Activated naive CD4-positive, alpha-beta T cell treated with anti-CD3 and anti-CD28 coated beads, Interleukin-2, amount 50 U/mL, for 72 hours (primary cell): ENCODE data around the gene SCRN2. TPM values are rescaled to one million over a fixed set of nuclear protein-coding genes. Genes with fewer than 3 reads are reported as not detected.
A peak's percentile ranks its signal among the peaks of the same experiment; 100 is the strongest.

ENCODE experiments used
- ATAC-seq, 2 donors: fragments of 150-1000 bp; cut with Tn5 transposase; 2 replicates each; pipeline ENCODE4 v1.10.0; 2021; ENCODE audit warnings: mild to moderate bottlenecking in 2 of 2, moderate library complexity in 2 of 2
- DNase-seq, 2 donors: peaks; one replicate each; pipeline ENCODE4 v3.0.0; 2021 to 2022; ENCODE audit warnings: low spot score in 2 of 2
- H3K27ac Mint-ChIP-seq, 2 donors: one replicate each; pipeline ENCODE4 v1.8.0; 2022; ENCODE audit warnings: mild to moderate bottlenecking in 2 of 2, mixed read lengths in 2 of 2
- H3K36me3 Mint-ChIP-seq, 2 donors: one replicate each; pipeline ENCODE4 v1.8.0; 2022; ENCODE audit warnings: mixed read lengths in 2 of 2
- H3K9me3 Mint-ChIP-seq, 2 donors: one replicate each; pipeline ENCODE4 v1.8.0; 2022; ENCODE audit warnings: mixed read lengths in 2 of 2
- total RNA-seq, 2 donors: library from RNA; stranded (reverse); gene quantifications; one replicate each; pipeline ENCODE4 v1.2.3, GENCODE V29; 2022

SCRN2 gene
- total RNA-seq, 2 donors from 2014 or later, result 30.9 to 34.8 TPM

GRCh38 chr17:47840001-47840741 lies 902 bp downstream of the SCRN2 start:
- ATAC-seq (no peak), DNase-seq (no peak)
- H3K36me3 Mint-ChIP-seq, result peaks cover 6 to 8% of the 10 kb centered on the region in 2 donors
- peak overlapping the region; percentile 77 to 90 for H3K27ac Mint-ChIP-seq
- no peaks in the 10 kb centered on the region for H3K9me3 Mint-ChIP-seq

GRCh38 chr17:47839071-47839470 lies 2.0 kb downstream of the SCRN2 start:
- Mint-ChIP-seq H3K27ac (no peak overlapping the region), H3K9me3 (no peaks in the 10 kb centered on the region), H3K36me3 (peaks cover 6 to 8% of the 10 kb centered on the region in 2 donors)
- no peak for ATAC-seq
- DNase-seq, result no peak

- DNase-seq, result no peak
- H3K36me3 Mint-ChIP-seq, result peaks cover 6 to 8% of the 10 kb centered on the region in 2 donors
- no peaks in the 10 kb centered on the region for H3K9me3 Mint-ChIP-seq
- ATAC-seq, result no peak
- H3K27ac Mint-ChIP-seq, result no peak overlapping the region
These were observed 2.4 kb downstream of the SCRN2 start for GRCh38 chr17:47838636-47839035.

- Mint-ChIP-seq H3K9me3 (no peaks in the 10 kb centered on the region), H3K27ac (peak overlapping the region; percentile 47), H3K36me3 (peaks cover 6 to 8% of the 10 kb centered on the region in 2 donors)
- DNase-seq, result no peak
- ATAC-seq, result no peak
These were observed 3.6 kb downstream of the SCRN2 start for GRCh38 chr17:47837401-47838039.

GRCh38 chr17:47836601-47837000 lies 4.5 kb downstream of the SCRN2 start:
- ATAC-seq (no peak), DNase-seq (no peak)
- no peaks in the 10 kb centered on the region for H3K9me3 Mint-ChIP-seq
- H3K36me3 Mint-ChIP-seq, result peaks cover 6 to 8% of the 10 kb centered on the region in 2 donors
- H3K27ac Mint-ChIP-seq, result peak overlapping the region in 1 of 2 donors; percentile 47

- H3K27ac Mint-ChIP-seq, result peak overlapping the region; percentile 19 to 75
- ATAC-seq (no peak), DNase-seq (no peak)
- peaks cover 6% of the 10 kb centered on the region in 2 donors for H3K36me3 Mint-ChIP-seq
- H3K9me3 Mint-ChIP-seq, result no peaks in the 10 kb centered on the region
These were observed 6.3 kb downstream of the SCRN2 start for GRCh38 chr17:47834756-47835155.

GRCh38 chr17:47831934-47832327 lies 9.1 kb downstream of the SCRN2 start:
- Mint-ChIP-seq H3K27ac (peak overlapping the region; percentile 89), H3K9me3 (no peaks in the 10 kb centered on the region), H3K36me3 (peaks cover 6 to 15% of the 10 kb centered on the region in 2 donors)
- DNase-seq (no peak), ATAC-seq (peak in 1 of 2 donors; percentile 3)

- H3K36me3 Mint-ChIP-seq, result peaks cover 11 to 15% of the 10 kb centered on the region in 2 donors
- ATAC-seq (peak; percentile 95 to 98), DNase-seq (peak; percentile 91 to 93)
- peak within 1 kb of the TSS; percentile 89 for H3K27ac Mint-ChIP-seq
- no peaks in the 10 kb centered on the region for H3K9me3 Mint-ChIP-seq
These were observed 9.8 kb downstream of the SCRN2 start, which contains the start of the genes LRRC46 and MRPL10 for GRCh38 chr17:47831003-47831933. Gene LRRC46, plus strand, starts transcription at chr17:47831670. Its CDS starts 320 bp downstream, at chr17:47831990. Gene MRPL10, minus strand, starts transcription at chr17:47831541. Its CDS starts 30 bp downstream, at chr17:47831511.

GRCh38 chr17:47830396-47831002 lies 10.6 kb downstream of the SCRN2 start:
- peak overlapping the region; percentile 89 for H3K27ac Mint-ChIP-seq
- DNase-seq, result no peak
- ATAC-seq, result no peak
- H3K36me3 Mint-ChIP-seq, result peaks cover 14 to 15% of the 10 kb centered on the region in 2 donors
- no peaks in the 10 kb centered on the region for H3K9me3 Mint-ChIP-seq

- H3K27ac Mint-ChIP-seq, result peak overlapping the region; percentile 66 to 89
- no peaks in the 10 kb centered on the region for H3K9me3 Mint-ChIP-seq
- ATAC-seq (peak in 1 of 2 donors; percentile 14), DNase-seq (no peak)
- peaks cover 14 to 15% of the 10 kb centered on the region in 2 donors for H3K36me3 Mint-ChIP-seq
These were observed 11.2 kb downstream of the SCRN2 start for GRCh38 chr17:47829870-47830269.

GRCh38 chr17:47823519-47823918 lies 17.6 kb downstream of the SCRN2 start:
- ATAC-seq, result no peak
- H3K27ac Mint-ChIP-seq, result peak overlapping the region in 1 of 2 donors; percentile 22
- H3K9me3 Mint-ChIP-seq, result no peaks in the 10 kb centered on the region
- DNase-seq, result no peak
- H3K36me3 Mint-ChIP-seq, result peaks cover 5 to 8% of the 10 kb centered on the region in 2 donors

GRCh38 chr17:47822785-47823184 lies 18.3 kb downstream of the SCRN2 start:
- H3K9me3 Mint-ChIP-seq, result no peaks in the 10 kb centered on the region
- ATAC-seq (no peak), DNase-seq (no peak)
- peak overlapping the region in 1 of 2 donors; percentile 93 for H3K27ac Mint-ChIP-seq
- H3K36me3 Mint-ChIP-seq, result peaks cover 0 to 8% of the 10 kb centered on the region in 2 donors

- no peaks in the 10 kb centered on the region for H3K9me3 Mint-ChIP-seq
- peak; percentile 67 to 86 for DNase-seq
- ATAC-seq, result peak; percentile 97 to 99
- peak within 1 kb of the TSS; percentile 86 to 93 for H3K27ac Mint-ChIP-seq
- peaks cover 0 to 7% of the 10 kb centered on the region in 2 donors for H3K36me3 Mint-ChIP-seq
These were observed 19.4 kb downstream of the SCRN2 start, which contains the start of gene OSBPL7 for GRCh38 chr17:47821424-47822391. Gene OSBPL7, minus strand, starts transcription at chr17:47821794. Its CDS starts 1,516 bp downstream, at chr17:47820278.

GRCh38 chr17:47821031-47821423 lies 20.0 kb downstream of the SCRN2 start:
- ATAC-seq, result peak in 1 of 2 donors; percentile 1
- Mint-ChIP-seq H3K27ac (peak overlapping the region; percentile 86 to 93), H3K9me3 (no peaks in the 10 kb centered on the region), H3K36me3 (no peaks in the 10 kb centered on the region)
- no peak for DNase-seq
